HepG2 (cell line): Measurements from ENCODE around the gene UBC. TPM values are rescaled to one million over a fixed set of nuclear protein-coding genes. Genes with fewer than 3 reads are reported as not detected.

Experiments used
- IRF1 ChIP-seq: sonication (generic); formaldehyde crosslinking; IDR thresholded peaks from 2 replicates; pipeline ENCODE4 v1.4.0; 2020; ENCODE audit warnings: low read depth, mild to moderate bottlenecking, missing genetic modification reagents
- NR2F2 ChIP-seq: IDR thresholded peaks from 2 replicates; pipeline ENCODE4 v1.6.1; 2012; ENCODE audit warnings: low read depth, inconsistent platforms, borderline replicate concordance
- RAD51 ChIP-seq: fragments of 450-650 bp; IDR thresholded peaks from 2 replicates; pipeline ENCODE4 v1.6.1; 2016; ENCODE audit warnings: borderline replicate concordance
- SNRNP70 ChIP-seq: fragments of 200-400 bp; formaldehyde crosslinking; IDR thresholded peaks from 2 replicates; pipeline ENCODE4 v1.6.1; 2017; ENCODE audit warnings: mild to moderate bottlenecking, low read depth, low read length, moderate library complexity
- STAG1 ChIP-seq: sonication (generic); formaldehyde crosslinking; IDR thresholded peaks from 2 replicates; pipeline ENCODE4 v1.4.0; 2020; ENCODE audit warnings: missing genetic modification reagents
- TBX3 ChIP-seq: fragments of 450-650 bp; IDR thresholded peaks from 2 replicates; pipeline ENCODE4 v1.6.1; 2017; ENCODE audit warnings: antibody characterized with exemption, mild to moderate bottlenecking, inconsistent platforms, borderline replicate concordance
- ZBTB10 ChIP-seq: sonication (generic); formaldehyde crosslinking; IDR thresholded peaks from 2 replicates; pipeline ENCODE4 v1.4.0; 2020; ENCODE audit warnings: missing genetic modification reagents, borderline replicate concordance
- ZBTB44 ChIP-seq: sonication (generic); formaldehyde crosslinking; IDR thresholded peaks from 2 replicates; pipeline ENCODE4 v1.4.0; 2020; ENCODE audit warnings: missing genetic modification reagents
- ZKSCAN5 ChIP-seq: sonication (generic); formaldehyde crosslinking; IDR thresholded peaks from 2 replicates; pipeline ENCODE4 v1.5.1; 2020; ENCODE audit warnings: mild to moderate bottlenecking, missing genetic modification reagents
- ZNF10 ChIP-seq: sonication (generic); formaldehyde crosslinking; IDR thresholded peaks from 2 replicates; pipeline ENCODE4 v1.4.0; 2020; ENCODE audit warnings: mild to moderate bottlenecking, low read depth, missing genetic modification reagents, borderline replicate concordance
- ZNF124 ChIP-seq: sonication (generic); formaldehyde crosslinking; IDR thresholded peaks from 2 replicates; pipeline ENCODE4 v1.4.0; 2020; ENCODE audit warnings: missing genetic modification reagents
- ZNF609 ChIP-seq: sonication (generic); formaldehyde crosslinking; IDR thresholded peaks from 2 replicates; pipeline ENCODE4 v1.4.0; 2020; ENCODE audit warnings: mild to moderate bottlenecking, missing genetic modification reagents, borderline replicate concordance
- ZNF724P ChIP-seq: sonication (generic); formaldehyde crosslinking; IDR thresholded peaks from 2 replicates; pipeline ENCODE4 v1.8.0; 2022; ENCODE audit warnings: missing genetic modification reagents, borderline replicate concordance
- ZNF772 ChIP-seq: sonication (generic); formaldehyde crosslinking; IDR thresholded peaks from 2 replicates; pipeline ENCODE4 v1.5.0; 2020; ENCODE audit warnings: mild to moderate bottlenecking, missing genetic modification reagents
- ZZZ3 ChIP-seq: sonication (generic); formaldehyde crosslinking; IDR thresholded peaks from 2 replicates; pipeline ENCODE4 v1.4.0; 2020; ENCODE audit warnings: missing genetic modification reagents, mild to moderate bottlenecking, borderline replicate concordance
- polyA plus RNA-seq, 8 experiments: library from polyadenylated mRNA; depleted of rRNA in 3 of 8; stranded (reverse) in 7 of 8; unstranded in 1 of 8; fragments of >200 nt; fragmentation: Illumina TruSeq in 4 of 8; extraction: Trizol in 4 of 8; gene quantifications; 2 replicates each; pipeline versions ENCODE4 v1.2.1 to v1.2.3, GENCODE V29; 2011 to 2016; ENCODE audit warnings: low read depth in 4 of 8, missing spikeins in 1 of 8, mixed read lengths in 1 of 8; ENCODE audit not compliant: insufficient read depth in 1 of 8
- total RNA-seq, 5 experiments: library from RNA; depleted of rRNA; stranded (reverse); fragments of >200 nt; fragmentation: Illumina TruSeq; extraction: Trizol; gene quantifications; 2 replicates each; pipeline ENCODE4 v1.2.3, GENCODE V29; 2016; ENCODE audit warnings: low read depth in 1 of 5

Gene UBC
- total and polyA plus RNA-seq, 2 of the 13 experiments (the other 11 are each of a cell fraction or from before 2014, with no cell fraction given): 805 to 1,432 TPM

- no peak for TF ChIP-seq ZNF609 (CRISPR knock-in tag)
- no peak for TF ChIP-seq RAD51
- TF ChIP-seq ZNF724P (CRISPR knock-in tag): 0 out of 2 replicates have a peak, but pooled peaks have one; percentile 60
- no peak for TF ChIP-seq ZZZ3 (CRISPR knock-in tag)
- TF ChIP-seq IRF1: no peak
- no peak for TF ChIP-seq ZKSCAN5 (CRISPR knock-in tag)
- peak; percentile 35 for TF ChIP-seq STAG1 (CRISPR knock-in tag)
- TF ChIP-seq ZBTB10 (CRISPR knock-in tag): peak; percentile 43; the same call in 1 of the 2 replicates
- no peak for TF ChIP-seq ZBTB44
- 0 out of 2 replicates have a peak, but pooled peaks have one; percentile 52 for TF ChIP-seq ZNF124 (CRISPR knock-in tag)
- no peak for TF ChIP-seq ZNF10
- TF ChIP-seq TBX3: no peak
- TF ChIP-seq SNRNP70: no peak
- no peak for TF ChIP-seq NR2F2
- TF ChIP-seq ZNF772: no peak
Observed at GRCh38 chr12:124904306-124905098, 9.9 kb downstream of the UBC start (continued).
